ENCODE measurements around the gene PTGER3.

PTGER3 gene

GRCh38 chr1:70994753-70995268 is 52.8 kb downstream of the PTGER3 start:
- Histone ChIP-seq H3K9me3 (ENCODE audit: insufficient read depth, low read length) (no peaks in the 10 kb centered on the region), H3K9ac (ENCODE audit: low read length) (no peak overlapping the region), H3K4me3 (ENCODE audit: low read length) (no peak overlapping the region), H2AFZ (ENCODE audit: low read depth, low read length) (no peak overlapping the region), H3K36me3 (replicated peaks; ENCODE audit: low read depth, low read length) (no peaks in the 10 kb centered on the region), H3K27me3 (ENCODE audit: low read depth, low read length) (no peaks in the 10 kb centered on the region), H4K20me1 (ENCODE audit: insufficient read depth, low read length) (no peaks in the 10 kb centered on the region), H3K4me1 (ENCODE audit: low read length) (peaks cover 8% of the 10 kb centered on the region), H3K27ac (ENCODE audit: low read length) (no peak overlapping the region), H3K4me2 (ENCODE audit: low read length) (no peak overlapping the region), H3K79me2 (ENCODE audit: low read length) (no peaks in the 10 kb centered on the region)
- no peak for TF ChIP-seq CTCF (IDR thresholded peaks at IDR 0.05; ENCODE audit: low read depth, low read length)
- TF ChIP-seq EZH2phosphoT487 (IDR thresholded peaks at IDR 0.05; ENCODE audit: low read depth) = no peak

GRCh38 chr1:70993798-70994197 is 53.8 kb downstream of the PTGER3 start:
- Histone ChIP-seq H3K4me1 (ENCODE audit: low read length) (peaks cover 8% of the 10 kb centered on the region), H3K36me3 (replicated peaks; ENCODE audit: low read depth, low read length) (no peaks in the 10 kb centered on the region), H4K20me1 (ENCODE audit: insufficient read depth, low read length) (no peaks in the 10 kb centered on the region), H3K79me2 (ENCODE audit: low read length) (no peaks in the 10 kb centered on the region), H3K9me3 (ENCODE audit: insufficient read depth, low read length) (no peaks in the 10 kb centered on the region), H2AFZ (ENCODE audit: low read depth, low read length) (no peak overlapping the region), H3K9ac (ENCODE audit: low read length) (no peak overlapping the region), H3K4me2 (ENCODE audit: low read length) (no peak overlapping the region), H3K27ac (ENCODE audit: low read length) (no peak overlapping the region), H3K4me3 (ENCODE audit: low read length) (no peak overlapping the region), H3K27me3 (ENCODE audit: low read depth, low read length) (no peaks in the 10 kb centered on the region)
- no peak for TF ChIP-seq EZH2phosphoT487 (IDR thresholded peaks at IDR 0.05; ENCODE audit: low read depth)
- no peak for TF ChIP-seq CTCF (IDR thresholded peaks at IDR 0.05; ENCODE audit: low read depth, low read length)

- no peak overlapping the region for H2AFZ ChIP-seq (ENCODE audit: low read depth, low read length)
- peaks cover 8% of the 10 kb centered on the region for H3K4me1 ChIP-seq (ENCODE audit: low read length)
- no peak overlapping the region for H3K27ac ChIP-seq (ENCODE audit: low read length)
- no peaks in the 10 kb centered on the region for H3K27me3 ChIP-seq (ENCODE audit: low read depth, low read length)
- H3K4me3 ChIP-seq (ENCODE audit: low read length) = no peak overlapping the region
- H3K4me2 ChIP-seq (ENCODE audit: low read length) = no peak overlapping the region
- no peaks in the 10 kb centered on the region for H3K9me3 ChIP-seq (ENCODE audit: insufficient read depth, low read length)
- TF ChIP-seq EZH2phosphoT487 (IDR thresholded peaks at IDR 0.05; ENCODE audit: low read depth) (no peak), CTCF (IDR thresholded peaks at IDR 0.05; ENCODE audit: low read depth, low read length) (no peak)
- H4K20me1 ChIP-seq (ENCODE audit: insufficient read depth, low read length) = no peaks in the 10 kb centered on the region
- H3K36me3 ChIP-seq (replicated peaks; ENCODE audit: low read depth, low read length) = no peaks in the 10 kb centered on the region
- no peaks in the 10 kb centered on the region for H3K79me2 ChIP-seq (ENCODE audit: low read length)
- no peak overlapping the region for H3K9ac ChIP-seq (ENCODE audit: low read length)
Measured at GRCh38 chr1:70992521-70992920, 55.1 kb downstream of the PTGER3 start.

- H3K4me1 ChIP-seq (ENCODE audit: low read length) = peaks cover 8% of the 10 kb centered on the region
- H3K79me2 ChIP-seq (ENCODE audit: low read length) = no peaks in the 10 kb centered on the region
- H3K9me3 ChIP-seq (ENCODE audit: insufficient read depth, low read length) = no peaks in the 10 kb centered on the region
- H2AFZ ChIP-seq (ENCODE audit: low read depth, low read length) = no peak overlapping the region
- TF ChIP-seq CTCF (IDR thresholded peaks at IDR 0.05; ENCODE audit: low read depth, low read length) = no peak
- no peak for TF ChIP-seq EZH2phosphoT487 (IDR thresholded peaks at IDR 0.05; ENCODE audit: low read depth)
- no peak overlapping the region for H3K4me2 ChIP-seq (ENCODE audit: low read length)
- H3K27me3 ChIP-seq (ENCODE audit: low read depth, low read length) = no peaks in the 10 kb centered on the region
- no peak overlapping the region for H3K27ac ChIP-seq (ENCODE audit: low read length)
- H3K4me3 ChIP-seq (ENCODE audit: low read length) = no peak overlapping the region
- no peaks in the 10 kb centered on the region for H4K20me1 ChIP-seq (ENCODE audit: insufficient read depth, low read length)
- no peaks in the 10 kb centered on the region for H3K36me3 ChIP-seq (replicated peaks; ENCODE audit: low read depth, low read length)
- H3K9ac ChIP-seq (ENCODE audit: low read length) = no peak overlapping the region
Measured at GRCh38 chr1:70990469-70991253, 57.0 kb downstream of the PTGER3 start.
